IMR-90 (cell line): ENCODE data around the gene GRIA4. TPM values are rescaled to one million over a fixed set of nuclear protein-coding genes. Genes with fewer than 3 reads are reported as not detected.
A peak's percentile ranks its signal among the peaks of the same experiment; 100 is the strongest.

Experiments
- ATAC-seq: fragments of 200-7000 bp; cut with Tn5 transposase; 2 replicates; pipeline ENCODE4 v1.9.1; 2020; ENCODE audit warnings: low read depth, mild to moderate bottlenecking, moderate library complexity
- BruUV-seq: library from RNA; stranded (reverse); fragments of 400-500 nt; replicated peaks from 2 replicates; lab custom pipeline; 2021; lab: Mats Ljungman, UMichigan
- CTCF ChIA-PET: fragments of 300-600 bp; formaldehyde crosslinking; extraction: SDS; loops from one replicate; lab custom pipeline; 2021; ENCODE audit warnings: antibody characterized with exemption; lab: Yijun Ruan, JAX
- POLR2A ChIA-PET: fragments of 300-600 bp; sonication (Branson Sonifier 250); formaldehyde crosslinking; loops from one replicate; lab custom pipeline; 2022; ENCODE audit warnings: antibody characterized with exemption; ENCODE audit not compliant: unreplicated experiment; lab: Charles Lee
- DNase-seq: peaks from one replicate; pipeline ENCODE4 v3.0.0; 2013
- H2AFZ ChIP-seq: replicated peaks from 2 replicates; pipeline ENCODE3; 2013; ENCODE audit warnings: low read length, mild to moderate bottlenecking; ENCODE audit not compliant: poor library complexity
- H2AK5ac ChIP-seq: 2 replicates; pipeline ENCODE4 v1.6.1; 2013; ENCODE audit warnings: low read depth, low read length, inconsistent platforms
- H2AK9ac ChIP-seq: replicated peaks from 2 replicates; pipeline ENCODE3; 2013; ENCODE audit warnings: mild to moderate bottlenecking, low read depth, low read length, moderate library complexity; ENCODE audit not compliant: poor library complexity
- H2BK120ac ChIP-seq: 2 replicates; pipeline ENCODE4 v1.6.1; 2013; ENCODE audit warnings: low read depth, low read length, inconsistent platforms
- H2BK15ac ChIP-seq: 3 replicates; pipeline ENCODE4 v1.6.1; 2013; ENCODE audit warnings: low read depth, low read length, inconsistent platforms
- H2BK20ac ChIP-seq: 2 replicates; pipeline ENCODE4 v1.6.1; 2013; ENCODE audit warnings: low read depth, mild to moderate bottlenecking, inconsistent platforms, low read length, moderate library complexity
- H2BK5ac ChIP-seq: 2 replicates; pipeline ENCODE4 v1.6.1; 2013; ENCODE audit warnings: mild to moderate bottlenecking, low read depth, low read length, inconsistent platforms; ENCODE audit not compliant: poor library complexity, severe bottlenecking
- H3K14ac ChIP-seq: replicated peaks from 2 replicates; pipeline ENCODE4 v1.6.1; 2013; ENCODE audit warnings: low read depth, low read length, inconsistent platforms
- H3K18ac ChIP-seq: 2 replicates; pipeline ENCODE4 v1.6.1; 2013; ENCODE audit warnings: low read depth, low read length, control low read depth
- H3K23ac ChIP-seq: 2 replicates; pipeline ENCODE4 v1.6.1; 2013; ENCODE audit warnings: low read depth, low read length, inconsistent platforms
- H3K27ac ChIP-seq: 2 replicates; pipeline ENCODE4 v1.5.1; 2013; ENCODE audit warnings: mild to moderate bottlenecking, control low read depth, low read length; ENCODE audit not compliant: insufficient read depth
- H3K27me3 ChIP-seq: 2 replicates; pipeline ENCODE4 v1.6.1; 2013; ENCODE audit warnings: low read length; ENCODE audit not compliant: control insufficient read depth, insufficient read depth
- H3K36me3 ChIP-seq: 2 replicates; pipeline ENCODE4 v1.6.1; 2013; ENCODE audit warnings: low read length, mixed read lengths; ENCODE audit not compliant: control insufficient read depth, insufficient read depth
- H3K4ac ChIP-seq: 2 replicates; pipeline ENCODE4 v1.6.1; 2013; ENCODE audit warnings: low read depth, low read length, inconsistent platforms
- H3K4me1 ChIP-seq: 2 replicates; pipeline ENCODE4 v1.6.1; 2013; ENCODE audit warnings: low read length, mixed read lengths; ENCODE audit not compliant: control insufficient read depth, insufficient read depth
- H3K4me2 ChIP-seq: 2 replicates; pipeline ENCODE4 v1.6.1; 2013; ENCODE audit warnings: low read depth, mild to moderate bottlenecking, control low read depth, low read length, moderate library complexity
- H3K4me3 ChIP-seq: 2 replicates; pipeline ENCODE4 v1.5.1; 2013; ENCODE audit warnings: low read depth, mild to moderate bottlenecking, control low read depth, low read length, moderate library complexity; ENCODE audit not compliant: insufficient read depth
- H3K56ac ChIP-seq: 2 replicates; pipeline ENCODE4 v1.6.1; 2013; ENCODE audit warnings: low read length, inconsistent platforms; ENCODE audit not compliant: insufficient read depth; ENCODE audit errors: extremely low read depth
- H3K79me1 ChIP-seq, 2 experiments: 2 replicates each; pipeline ENCODE4 v1.6.1; 2013; ENCODE audit warnings: low read length in 2 of 2, inconsistent platforms in 1 of 2, low read depth in 1 of 2
- H3K9ac ChIP-seq: 2 replicates; pipeline ENCODE4 v1.6.1; 2013; ENCODE audit warnings: low read depth, low read length, control low read depth
- H3K9me1 ChIP-seq: 2 replicates; pipeline ENCODE4 v1.6.1; 2013; ENCODE audit warnings: low read length, inconsistent platforms; ENCODE audit not compliant: insufficient read depth
- H3K9me3 ChIP-seq: 2 replicates; pipeline ENCODE4 v1.6.1; 2013; ENCODE audit warnings: low read length; ENCODE audit not compliant: control insufficient read depth, insufficient read depth
- H4K20me1 ChIP-seq: 2 replicates; pipeline ENCODE4 v1.6.1; 2013; ENCODE audit warnings: low read length, inconsistent platforms; ENCODE audit not compliant: insufficient read depth
- H4K5ac ChIP-seq: 2 replicates; pipeline ENCODE4 v1.6.1; 2013; ENCODE audit warnings: mild to moderate bottlenecking, low read depth, low read length, control low read depth
- H4K8ac ChIP-seq, 2 experiments: 2 replicates each; pipeline ENCODE4 v1.6.1; 2013; ENCODE audit warnings: low read depth in 2 of 2, low read length in 2 of 2, control low read depth in 1 of 2, inconsistent platforms in 1 of 2
- H4K91ac ChIP-seq: 2 replicates; pipeline ENCODE4 v1.6.1; 2013; ENCODE audit warnings: low read depth, low read length, inconsistent platforms; ENCODE audit not compliant: insufficient read depth
- SMC3 ChIP-seq: fragments of 150-350 bp; IDR thresholded peaks from 2 replicates; pipeline ENCODE4 v1.6.1; 2016; ENCODE audit warnings: low read depth, mild to moderate bottlenecking, antibody characterized with exemption, low read length, moderate library complexity
- WGBS, 2 experiments: methylation state at CpG; one replicate each; pipeline versions ENCODE4 v1.1.5 to v1.1.7; 2013; ENCODE audit warnings: missing lambda C conversion rate in 2 of 2; ENCODE audit not compliant: insufficient read length in 1 of 2; ENCODE audit errors: extremely low coverage in 2 of 2; 5-methylcytosine and 5-hydroxymethylcytosine counted together
- dilution Hi-C: fragments of 300-500 bp; cut with HindIII; formaldehyde crosslinking; loops from one replicate; pipeline ENCODE4 v1.14.3; 2018; ENCODE audit warnings: low sequenced_read_pairs; ENCODE audit not compliant: unreplicated experiment
- in situ Hi-C: fragments of 300-500 bp; cut with MboI; formaldehyde crosslinking; loops from 3 replicates; pipeline ENCODE4 v1.14.3; 2019; ENCODE audit warnings: low sequenced_read_pairs, inconsistent platforms, mixed read lengths
- intact Hi-C: fragments of 100-400 bp; cut with micrococcal nuclease; formaldehyde crosslinking; loops from 2 replicates; pipeline ENCODE4 v1.10.0; 2022
- polyA plus RNA-seq, 3 experiments: library from polyadenylated mRNA; depleted of rRNA; stranded (reverse); fragments of >200 nt; gene quantifications; 2 replicates each; pipeline ENCODE4 v1.2.3, GENCODE V29; 2012; ENCODE audit warnings: low replicate concordance in 1 of 3
- total RNA-seq: library from RNA; depleted of rRNA; stranded (reverse); fragments of >200 nt; gene quantifications from 2 replicates; pipeline ENCODE4 v1.2.3, GENCODE V29; 2012

Gene GRIA4
- total and polyA plus RNA-seq, 2 of the 4 experiments (the other 2 are of a cell fraction), result 0.36 to 1.0 TPM

- H2BK120ac ChIP-seq, result peak overlapping the region; percentile 58
- peak overlapping the region; percentile 43; the same call in 1 of the 2 replicates for H4K91ac ChIP-seq
- H3K27ac ChIP-seq, result no peak overlapping the region
- TF ChIP-seq SMC3, result no peak
- ATAC-seq (no peak), DNase-seq (no peak)
- no peaks in the 10 kb centered on the region for H3K27me3 ChIP-seq
- H3K9me1 ChIP-seq, result no peaks in the 10 kb centered on the region; the same call in 1 of the 2 replicates
- H3K4me3 ChIP-seq, result no peak overlapping the region
- no peak overlapping the region for H4K8ac ChIP-seq
- no peaks in the 10 kb centered on the region for H4K20me1 ChIP-seq
- H3K4me2 ChIP-seq, result no peak overlapping the region
- H3K18ac ChIP-seq, result no peak overlapping the region
- no peak overlapping the region for H3K9ac ChIP-seq
- H3K56ac ChIP-seq, result no peak overlapping the region
- H4K5ac ChIP-seq, result no peak overlapping the region
- in situ Hi-C loops (no loop called here), dilution Hi-C loops (no loop called here), intact Hi-C loops (loop anchor here (10.0 kb wide), 1 partner anchor 141 kb away; the partner anchor contains the start of genes AASDHPPT and KBTBD3)
- BruUV-seq, result no TSS peak
- no peak overlapping the region for H2AFZ ChIP-seq
- no peak overlapping the region for H3K23ac ChIP-seq
- no peak overlapping the region for H2AK9ac ChIP-seq
- H3K79me1 ChIP-seq, result no peaks in the 10 kb centered on the region
- peaks cover 15% of the 10 kb centered on the region for H3K4me1 ChIP-seq
- H2BK15ac ChIP-seq, result peak overlapping the region; percentile 83; the same call in 2 of the 3 replicates
- WGBS, 2 experiments, result 100% methylated on average over 3 of the region's 6 CpGs; no CpG with 5 or more reads in 1 of the 2 experiments
- H3K36me3 ChIP-seq, result no peaks in the 10 kb centered on the region
- H2BK5ac ChIP-seq, result no peak overlapping the region
- no peak overlapping the region for H3K14ac ChIP-seq
- peak overlapping the region; percentile 70; the same call in 1 of the 2 replicates for H3K4ac ChIP-seq
- no peak overlapping the region for H2AK5ac ChIP-seq
- no peaks in the 10 kb centered on the region for H3K9me3 ChIP-seq
- ChIA-PET POLR2A (no interaction called here), CTCF (no interaction called here)
- H2BK20ac ChIP-seq, result peak overlapping the region; percentile 64
Measured at GRCh38 chr11:105933695-105934094, 323.8 kb downstream of the GRIA4 start.
